Measurements from ENCODE around the gene EPHA4. TPM values are rescaled to one million over a fixed set of nuclear protein-coding genes. Genes with fewer than 3 reads are reported as not detected.

EPHA4 gene
- total RNA-seq, 1 experiment from 2014 or later, result 3.4 TPM

GRCh38 chr2:221549143-221549542, 23.0 kb downstream of the EPHA4 start:
- no peaks in the 10 kb centered on the region for H3K27me3 ChIP-seq (ENCODE audit: control insufficient read depth, insufficient read depth, low read length)
- H3K27ac ChIP-seq (ENCODE audit: low read length), result no peak overlapping the region
- H3K9me3 ChIP-seq (ENCODE audit: control insufficient read depth, insufficient read depth, low read depth, low read length), result no peaks in the 10 kb centered on the region
- no peaks in the 10 kb centered on the region for H3K4me1 ChIP-seq (ENCODE audit: control insufficient read depth, insufficient read depth, low read length)
- TF ChIP-seq POLR2AphosphoS5 (IDR thresholded peaks at IDR 0.05; ENCODE audit: low read depth, low read length) (no peak), SIN3A (IDR thresholded peaks at IDR 0.05; ENCODE audit: borderline replicate concordance, insufficient read depth, low read depth, low read length) (no peak), TCF7L2 (IDR thresholded peaks at IDR 0.05; ENCODE audit: low read depth, low read length) (no peak), CTCF (IDR thresholded peaks at IDR 0.05) (no peak), REST (IDR thresholded peaks at IDR 0.05; ENCODE audit: insufficient read depth in 1 of 2, low read depth in 2 of 2, low read length in 1 of 2) (no peak)
- no peak overlapping the region for H3K4me3 ChIP-seq (ENCODE audit: low read depth in 2 of 2, low read length in 2 of 2)
- DNase-seq (ENCODE audit: low read depth, low spot score), result no peak
- ATAC-seq, result no peak
- no TSS peak for BruUV-seq (replicated peaks)
- intact Hi-C loops (cut with micrococcal nuclease; ENCODE audit: unreplicated experiment), result no loop called here
- in situ Hi-C loops (cut with HindIII; ENCODE audit: low pct_unique_long_range_greater_than_20kb, low sequenced_read_pairs), result no loop called here
- H3K36me3 ChIP-seq (ENCODE audit: control insufficient read depth, insufficient read depth, low read length), result no peaks in the 10 kb centered on the region
- POLR2A ChIA-PET, result no interaction called here
- CTCF ChIA-PET, result no interaction called here

- POLR2A ChIA-PET, result interaction anchor here (0.5 to 0.6 kb wide), 2 partner anchors 36 to 1194 kb away, joined by 6 to 13 read pairs; no protein-coding TSS in a partner anchor
- no peaks in the 10 kb centered on the region for H3K9me3 ChIP-seq (ENCODE audit: control insufficient read depth, insufficient read depth, low read depth, low read length)
- H3K27ac ChIP-seq (ENCODE audit: low read length), result no peak overlapping the region
- in situ Hi-C loops (cut with HindIII; ENCODE audit: low pct_unique_long_range_greater_than_20kb, low sequenced_read_pairs) (no loop called here), intact Hi-C loops (cut with micrococcal nuclease; ENCODE audit: unreplicated experiment) (no loop called here)
- CTCF ChIA-PET, result no interaction called here
- ATAC-seq (no peak), DNase-seq (ENCODE audit: low read depth, low spot score) (no peak)
- H3K4me1 ChIP-seq (ENCODE audit: control insufficient read depth, insufficient read depth, low read length), result no peaks in the 10 kb centered on the region
- BruUV-seq (replicated peaks), result no TSS peak
- no peak for TF ChIP-seq TCF7L2 (IDR thresholded peaks at IDR 0.05; ENCODE audit: low read depth, low read length)
- H3K27me3 ChIP-seq (ENCODE audit: control insufficient read depth, insufficient read depth, low read length), result no peaks in the 10 kb centered on the region
- H3K36me3 ChIP-seq (ENCODE audit: control insufficient read depth, insufficient read depth, low read length), result no peaks in the 10 kb centered on the region
- no peak overlapping the region for H3K4me3 ChIP-seq (ENCODE audit: low read depth in 2 of 2, low read length in 2 of 2)
These were observed 25.4 kb downstream of the EPHA4 start for GRCh38 chr2:221546505-221547225.

- ATAC-seq (no peak), DNase-seq (ENCODE audit: low read depth, low spot score) (no peak)
- no peak overlapping the region for H3K27ac ChIP-seq (ENCODE audit: low read length)
- in situ Hi-C loops (cut with HindIII; ENCODE audit: low pct_unique_long_range_greater_than_20kb, low sequenced_read_pairs) (no loop called here), intact Hi-C loops (cut with micrococcal nuclease; ENCODE audit: unreplicated experiment) (no loop called here)
- H3K9me3 ChIP-seq (ENCODE audit: control insufficient read depth, insufficient read depth, low read depth, low read length), result no peaks in the 10 kb centered on the region
- POLR2A ChIA-PET, result no interaction called here
- H3K4me3 ChIP-seq (ENCODE audit: low read depth in 2 of 2, low read length in 2 of 2), result no peak overlapping the region
- CTCF ChIA-PET, result no interaction called here
- H3K27me3 ChIP-seq (ENCODE audit: control insufficient read depth, insufficient read depth, low read length), result no peaks in the 10 kb centered on the region
- TF ChIP-seq SIN3A (IDR thresholded peaks at IDR 0.05; ENCODE audit: borderline replicate concordance, insufficient read depth, low read depth, low read length), result no peak
- TF ChIP-seq TCF7L2 (IDR thresholded peaks at IDR 0.05; ENCODE audit: low read depth, low read length), result no peak
- TF ChIP-seq REST (IDR thresholded peaks at IDR 0.05; ENCODE audit: insufficient read depth in 1 of 2, low read depth in 2 of 2, low read length in 1 of 2), result no peak
- TF ChIP-seq POLR2AphosphoS5 (IDR thresholded peaks at IDR 0.05; ENCODE audit: low read depth, low read length), result no peak
- no peak for TF ChIP-seq CTCF (IDR thresholded peaks at IDR 0.05)
- no peaks in the 10 kb centered on the region for H3K4me1 ChIP-seq (ENCODE audit: control insufficient read depth, insufficient read depth, low read length)
- no peaks in the 10 kb centered on the region for H3K36me3 ChIP-seq (ENCODE audit: control insufficient read depth, insufficient read depth, low read length)
- no TSS peak for BruUV-seq (replicated peaks)
These were observed 30.9 kb downstream of the EPHA4 start for GRCh38 chr2:221541131-221541735.

All from Panc1 (cell line).